RWPE2 (cell line): ENCODE data around the gene ALDH1L1.

ENCODE experiments used
- ATAC-seq: fragments of 200-7000 bp; cut with Tn5 transposase; 3 replicates; pipeline ENCODE4 v1.9.1; 2021; ENCODE audit warnings: low read depth
- DNase-seq: peaks from one replicate; pipeline ENCODE4 v3.0.0-alpha.2; 2020; ENCODE audit warnings: low spot score
- H3K27ac ChIP-seq: fragments of 450-650 bp; 2 replicates; pipeline ENCODE4 v1.5.1; 2017; ENCODE audit warnings: mild to moderate bottlenecking; ENCODE audit not compliant: poor library complexity, severe bottlenecking
- H3K27me3 ChIP-seq: fragments of 250-450 bp; sonication (Bioruptor Pico); 2 replicates; pipeline ENCODE4 v1.5.1; 2021; ENCODE audit warnings: mild to moderate bottlenecking, moderate library complexity; ENCODE audit not compliant: insufficient read depth, poor library complexity, severe bottlenecking
- H3K36me3 ChIP-seq: fragments of 250-450 bp; sonication (Bioruptor Pico); 2 replicates; pipeline ENCODE4 v1.5.1; 2020; ENCODE audit warnings: low read depth, mild to moderate bottlenecking, moderate library complexity
- H3K4me1 ChIP-seq: fragments of 250-450 bp; sonication (Bioruptor Pico); 2 replicates; pipeline ENCODE4 v1.5.1; 2021; ENCODE audit warnings: mild to moderate bottlenecking, moderate library complexity; ENCODE audit not compliant: insufficient read depth, poor library complexity, severe bottlenecking
- H3K4me3 ChIP-seq: fragments of 250-450 bp; sonication (Bioruptor Pico); 2 replicates; pipeline ENCODE4 v1.5.1; 2021; ENCODE audit warnings: mild to moderate bottlenecking, moderate library complexity; ENCODE audit not compliant: severe bottlenecking
- H3K9me3 ChIP-seq: fragments of 250-450 bp; sonication (Bioruptor Pico); 2 replicates; pipeline ENCODE4 v1.5.1; 2021; ENCODE audit warnings: mild to moderate bottlenecking, moderate library complexity; ENCODE audit not compliant: severe bottlenecking
- CTCF ChIP-seq: fragments of 450-650 bp; IDR thresholded peaks from one replicate; pipeline ENCODE4 v1.5.1; 2017; ENCODE audit warnings: mild to moderate bottlenecking, moderate library complexity; ENCODE audit not compliant: poor library complexity, severe bottlenecking

ALDH1L1 gene

GRCh38 chr3:126212620-126213378 is 32.4 kb upstream of the ALDH1L1 start:
- ATAC-seq (peak; percentile 50), DNase-seq (no peak)
- no peaks in the 10 kb centered on the region for H3K27me3 ChIP-seq
- H3K27ac ChIP-seq = no peak overlapping the region
- H3K4me1 ChIP-seq = peaks cover 26% of the 10 kb centered on the region
- TF ChIP-seq CTCF = peak; percentile 57
- peak overlapping the region; percentile 15 for H3K4me3 ChIP-seq
- no peaks in the 10 kb centered on the region for H3K9me3 ChIP-seq
- no peaks in the 10 kb centered on the region for H3K36me3 ChIP-seq

GRCh38 chr3:126212250-126212619 is 31.8 kb upstream of the ALDH1L1 start:
- no peak overlapping the region for H3K4me3 ChIP-seq
- H3K27me3 ChIP-seq = no peaks in the 10 kb centered on the region
- TF ChIP-seq CTCF = no peak
- no peaks in the 10 kb centered on the region for H3K36me3 ChIP-seq
- H3K9me3 ChIP-seq = no peaks in the 10 kb centered on the region
- H3K27ac ChIP-seq = no peak overlapping the region
- no peak for ATAC-seq
- H3K4me1 ChIP-seq = peaks cover 29% of the 10 kb centered on the region
- no peak for DNase-seq

GRCh38 chr3:126211569-126211968 is 31.2 kb upstream of the ALDH1L1 start:
- Histone ChIP-seq H3K9me3 (no peaks in the 10 kb centered on the region), H3K27ac (no peak overlapping the region), H3K36me3 (no peaks in the 10 kb centered on the region), H3K4me3 (no peak overlapping the region), H3K27me3 (no peaks in the 10 kb centered on the region), H3K4me1 (peaks cover 23% of the 10 kb centered on the region)
- no peak for ATAC-seq
- TF ChIP-seq CTCF = no peak
- no peak for DNase-seq

- Histone ChIP-seq H3K27ac (no peak overlapping the region), H3K4me1 (peaks cover 16% of the 10 kb centered on the region), H3K9me3 (no peaks in the 10 kb centered on the region), H3K27me3 (no peaks in the 10 kb centered on the region), H3K4me3 (no peak overlapping the region), H3K36me3 (no peaks in the 10 kb centered on the region)
- ATAC-seq (no peak), DNase-seq (no peak)
- no peak for TF ChIP-seq CTCF
Observed at GRCh38 chr3:126210606-126211005, 30.2 kb upstream of the ALDH1L1 start.

GRCh38 chr3:126209741-126210140 is 29.4 kb upstream of the ALDH1L1 start:
- ATAC-seq = no peak
- H3K27ac ChIP-seq = no peak overlapping the region
- no peaks in the 10 kb centered on the region for H3K27me3 ChIP-seq
- DNase-seq = no peak
- TF ChIP-seq CTCF = no peak
- peaks cover 16% of the 10 kb centered on the region for H3K4me1 ChIP-seq
- no peaks in the 10 kb centered on the region for H3K36me3 ChIP-seq
- H3K9me3 ChIP-seq = no peaks in the 10 kb centered on the region
- H3K4me3 ChIP-seq = no peak overlapping the region
